Mesenchymal stem cell (in vitro differentiated cells and primary cell): ENCODE data around the gene TMEM233.
A peak's percentile ranks its signal among the peaks of the same experiment; 100 is the strongest.

ENCODE experiments used
- DNase-seq: peaks from one replicate; pipeline ENCODE4 v3.0.0-alpha.2; 2013
- H2AFZ ChIP-seq: one replicate; pipeline ENCODE4 v1.6.1; 2013; ENCODE audit warnings: low read depth, mild to moderate bottlenecking, control low read depth, inconsistent platforms, low read length, moderate library complexity
- H2AK5ac ChIP-seq: 2 replicates; pipeline ENCODE4 v1.6.1; 2013; ENCODE audit warnings: low read length, moderate library complexity, mild to moderate bottlenecking, inconsistent platforms; ENCODE audit not compliant: severe bottlenecking
- H2BK120ac ChIP-seq: one replicate; pipeline ENCODE4 v1.6.1; 2013; ENCODE audit warnings: low read depth, mild to moderate bottlenecking, inconsistent platforms, low read length, moderate library complexity
- H2BK12ac ChIP-seq, 2 experiments: one replicate each; pipeline ENCODE4 v1.6.1; 2013; ENCODE audit warnings: inconsistent platforms in 2 of 2, low read length in 2 of 2, mild to moderate bottlenecking in 2 of 2, moderate library complexity in 2 of 2, control low read depth in 1 of 2
- H2BK15ac ChIP-seq: one replicate; pipeline ENCODE4 v1.6.1; 2013; ENCODE audit warnings: mild to moderate bottlenecking, low read depth, inconsistent platforms; ENCODE audit not compliant: poor library complexity, severe bottlenecking
- H2BK5ac ChIP-seq: 2 replicates; pipeline ENCODE4 v1.6.1; 2013; ENCODE audit warnings: low read depth, mild to moderate bottlenecking, low read length, control low read depth, inconsistent platforms; ENCODE audit not compliant: poor library complexity, severe bottlenecking
- H3K14ac ChIP-seq, 2 experiments: one replicate each; pipeline ENCODE4 v1.6.1; 2013; ENCODE audit warnings: inconsistent platforms in 2 of 2, low read length in 2 of 2, control low read depth in 1 of 2, mild to moderate bottlenecking in 1 of 2, moderate library complexity in 1 of 2
- H3K18ac ChIP-seq, 2 experiments: one replicate each; pipeline ENCODE4 v1.6.1; 2013; ENCODE audit warnings: inconsistent platforms in 2 of 2, low read length in 2 of 2, control low read depth in 1 of 2, low read depth in 1 of 2, mild to moderate bottlenecking in 1 of 2
- H3K23ac ChIP-seq, 2 experiments: one replicate each; pipeline ENCODE4 v1.6.1; 2013; ENCODE audit warnings: inconsistent platforms in 2 of 2, low read length in 2 of 2, mild to moderate bottlenecking in 2 of 2, moderate library complexity in 2 of 2, control low read depth in 1 of 2
- H3K27ac ChIP-seq: 2 replicates; pipeline ENCODE4 v1.5.1; 2013; ENCODE audit warnings: mild to moderate bottlenecking, moderate library complexity, low read length, control low read depth, inconsistent platforms; ENCODE audit not compliant: poor library complexity, severe bottlenecking
- H3K27me3 ChIP-seq, 2 experiments: 2 replicates each; pipeline versions ENCODE4 v1.6.1 to v1.7.0; 2013; ENCODE audit warnings: low read length in 2 of 2, mild to moderate bottlenecking in 2 of 2, moderate library complexity in 2 of 2, control low read depth in 1 of 2, inconsistent platforms in 1 of 2; ENCODE audit not compliant: control insufficient read depth in 1 of 2, insufficient read depth in 1 of 2
- H3K36me3 ChIP-seq, 2 experiments: 2 replicates each; pipeline versions ENCODE4 v1.6.1 to v1.7.0; 2013; ENCODE audit warnings: low read length in 2 of 2, control low read depth in 1 of 2, inconsistent platforms in 1 of 2, low read depth in 1 of 2, mild to moderate bottlenecking in 1 of 2; ENCODE audit not compliant: insufficient read depth in 2 of 2, control insufficient read depth in 1 of 2
- H3K4ac ChIP-seq, 2 experiments: one replicate each; pipeline ENCODE4 v1.6.1; 2013; ENCODE audit warnings: inconsistent platforms in 2 of 2, low read length in 2 of 2, mild to moderate bottlenecking in 2 of 2, moderate library complexity in 2 of 2, control low read depth in 1 of 2, low read depth in 1 of 2
- H3K4me1 ChIP-seq: 2 replicates; pipeline ENCODE4 v1.6.1; 2013; ENCODE audit warnings: low read depth, low read length, control low read depth; ENCODE audit not compliant: control insufficient read depth, insufficient read depth
- H3K4me2 ChIP-seq: 2 replicates; pipeline ENCODE4 v1.6.1; 2013; ENCODE audit warnings: low read length, mild to moderate bottlenecking, inconsistent platforms; ENCODE audit not compliant: poor library complexity, severe bottlenecking
- H3K4me3 ChIP-seq, 2 experiments: 2 replicates each; pipeline versions ENCODE4 v1.5.1 to v1.7.0; 2013; ENCODE audit warnings: low read length in 2 of 2, mild to moderate bottlenecking in 2 of 2, control low read depth in 1 of 2, low read depth in 1 of 2; ENCODE audit not compliant: insufficient read depth in 1 of 2
- H3K79me1 ChIP-seq: replicated peaks from 2 replicates; pipeline ENCODE4 v1.6.1; 2013; ENCODE audit warnings: mild to moderate bottlenecking, control low read depth, low read length, inconsistent platforms; ENCODE audit not compliant: poor library complexity, severe bottlenecking
- H3K9ac ChIP-seq: 2 replicates; pipeline ENCODE4 v1.7.0; 2013; ENCODE audit warnings: mild to moderate bottlenecking, low read length, moderate library complexity
- H3K9me3 ChIP-seq: 2 replicates; pipeline ENCODE4 v1.7.0; 2013; ENCODE audit warnings: mild to moderate bottlenecking, low read length; ENCODE audit not compliant: control insufficient read depth
- H4K8ac ChIP-seq: one replicate; pipeline ENCODE4 v1.6.1; 2013; ENCODE audit warnings: inconsistent platforms, mild to moderate bottlenecking, low read length, moderate library complexity
- H4K91ac ChIP-seq: one replicate; pipeline ENCODE4 v1.6.1; 2013; ENCODE audit warnings: mild to moderate bottlenecking, low read length, inconsistent platforms
- WGBS: methylation state at CpG from one replicate; pipeline ENCODE4 v1.1.7; 2013; ENCODE audit warnings: mixed read lengths; 5-methylcytosine and 5-hydroxymethylcytosine counted together

The TMEM233 gene

DNA sequence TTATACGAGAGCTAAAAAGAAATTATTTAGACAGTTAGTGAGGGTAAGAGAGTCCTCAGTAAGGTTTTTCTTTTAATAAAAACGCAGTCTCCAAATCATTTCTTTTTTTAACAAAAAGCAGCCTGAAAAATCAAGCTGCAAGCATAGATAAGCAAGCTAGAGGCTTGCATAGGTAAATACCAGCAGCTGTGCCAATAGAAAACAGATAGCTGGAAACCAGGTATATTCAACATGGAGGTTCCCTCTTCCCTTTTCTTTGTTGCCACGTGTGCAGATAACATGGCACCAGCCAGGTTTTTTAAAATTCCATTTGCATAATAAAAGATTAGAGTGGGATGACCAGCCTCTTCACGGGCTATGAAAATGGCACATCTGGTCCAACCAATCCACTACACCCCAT, 68.3 kb downstream of the TMEM233 start:
- H3K36me3 ChIP-seq, result no peaks in the 10 kb centered on the region
- H3K4me2 ChIP-seq, result no peak overlapping the region
- H3K23ac ChIP-seq, result no peak overlapping the region
- no peak overlapping the region for H3K4ac ChIP-seq
- no peak overlapping the region for H3K27ac ChIP-seq
- no peak overlapping the region for H2AK5ac ChIP-seq
- H2AFZ ChIP-seq, result no peak overlapping the region
- no peak overlapping the region for H4K8ac ChIP-seq
- H3K18ac ChIP-seq, result no peak overlapping the region
- no peak for DNase-seq
- H3K79me1 ChIP-seq, result no peaks in the 10 kb centered on the region
- no peak overlapping the region for H3K9ac ChIP-seq
- peaks cover 0 to 6% of the 10 kb centered on the region in 2 experiments for H3K27me3 ChIP-seq
- H3K14ac ChIP-seq, result no peak overlapping the region
- no peak overlapping the region for H4K91ac ChIP-seq
- no peak overlapping the region for H2BK15ac ChIP-seq
- H2BK5ac ChIP-seq, result no peak overlapping the region
- no peak overlapping the region for H2BK120ac ChIP-seq
- H2BK12ac ChIP-seq, result no peak overlapping the region
- H3K4me1 ChIP-seq, result no peaks in the 10 kb centered on the region
- no peak overlapping the region for H3K4me3 ChIP-seq
- H3K9me3 ChIP-seq, result no peaks in the 10 kb centered on the region
- WGBS, result 52% methylated on average over 2 of the region's 4 CpGs

DNA sequence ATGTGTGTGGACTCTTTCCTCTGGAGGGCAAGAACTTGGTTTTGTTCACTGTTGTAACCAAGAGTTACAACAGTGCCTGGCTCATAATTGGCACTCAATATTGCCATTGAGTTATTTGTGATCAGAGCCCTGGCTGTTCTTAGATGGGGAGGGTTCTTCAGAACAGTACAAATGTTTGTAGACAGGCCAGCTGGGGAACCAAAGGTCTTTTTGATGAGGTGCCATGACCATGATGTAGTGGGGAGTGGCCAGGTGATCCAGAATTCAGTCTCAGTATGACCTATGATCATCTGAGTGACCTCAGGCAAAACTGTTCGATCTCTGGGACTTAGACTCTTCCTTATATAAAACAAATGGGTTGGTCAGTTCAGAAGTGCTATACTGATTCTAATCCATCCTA, 71.1 kb downstream of the TMEM233 start:
- H2AK5ac ChIP-seq, result no peak overlapping the region
- H3K4me3 ChIP-seq, result no peak overlapping the region
- peaks cover 0 to 6% of the 10 kb centered on the region in 2 experiments for H3K27me3 ChIP-seq
- WGBS, result no CpG with 5 or more reads among the region's 1 CpG
- H3K4ac ChIP-seq, result no peak overlapping the region
- no peak overlapping the region for H3K27ac ChIP-seq
- no peak overlapping the region for H4K91ac ChIP-seq
- no peaks in the 10 kb centered on the region for H3K79me1 ChIP-seq
- H3K4me1 ChIP-seq, result peaks cover 6% of the 10 kb centered on the region
- no peak for DNase-seq
- no peak overlapping the region for H2BK15ac ChIP-seq
- no peak overlapping the region for H3K14ac ChIP-seq
- H3K9me3 ChIP-seq, result no peaks in the 10 kb centered on the region
- no peak overlapping the region for H3K23ac ChIP-seq
- no peak overlapping the region for H3K9ac ChIP-seq
- no peak overlapping the region for H4K8ac ChIP-seq
- H3K36me3 ChIP-seq, result no peaks in the 10 kb centered on the region
- no peak overlapping the region for H3K4me2 ChIP-seq
- H2BK5ac ChIP-seq, result no peak overlapping the region
- no peak overlapping the region for H3K18ac ChIP-seq
- no peak overlapping the region for H2AFZ ChIP-seq
- H2BK120ac ChIP-seq, result no peak overlapping the region
- no peak overlapping the region for H2BK12ac ChIP-seq

DNA sequence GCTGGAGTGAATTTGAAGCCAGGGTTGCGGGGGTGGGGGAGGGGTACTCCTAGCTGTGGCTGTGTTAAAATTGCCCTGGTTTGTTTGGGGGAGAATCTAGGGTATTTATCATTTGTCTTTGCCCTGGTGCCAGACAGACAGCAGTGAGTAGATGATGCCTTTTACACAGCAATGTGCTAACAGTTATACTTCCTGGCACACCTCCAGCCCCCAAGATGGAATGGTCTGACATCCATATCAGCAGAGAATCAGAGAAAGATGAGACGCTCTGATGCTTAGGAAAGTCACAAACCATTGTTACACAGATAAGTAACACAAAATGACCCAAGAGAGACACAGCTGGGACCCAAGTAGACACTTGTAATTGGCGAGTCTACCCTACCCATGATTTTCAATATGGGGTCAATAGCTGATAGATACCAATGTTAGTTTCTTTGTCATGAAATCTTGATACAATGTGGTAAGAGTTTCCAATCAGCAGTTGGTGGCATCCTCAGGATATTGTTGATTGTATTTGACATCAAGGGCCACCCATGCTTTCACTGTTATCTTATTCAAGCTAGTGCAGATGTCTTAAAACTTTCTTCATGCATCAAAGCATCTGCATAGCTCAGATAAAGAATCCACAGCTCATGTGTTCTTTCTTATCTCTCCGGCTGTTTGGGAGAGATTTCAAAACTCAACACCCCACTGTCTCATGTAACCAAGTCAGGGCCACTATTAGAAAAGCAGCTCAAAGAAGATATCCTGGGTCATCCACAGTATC, 71.8 kb downstream of the TMEM233 start:
- no peak overlapping the region for H3K4me3 ChIP-seq
- H3K14ac ChIP-seq, result no peak overlapping the region
- no peak overlapping the region for H3K18ac ChIP-seq
- DNase-seq, result no peak
- H3K79me1 ChIP-seq, result no peaks in the 10 kb centered on the region
- H2BK15ac ChIP-seq, result no peak overlapping the region
- WGBS, result 90% methylated on average over 3 of the region's 4 CpGs
- H2AFZ ChIP-seq, result no peak overlapping the region
- no peaks in the 10 kb centered on the region for H3K9me3 ChIP-seq
- H2BK12ac ChIP-seq, result no peak overlapping the region
- no peak overlapping the region for H4K8ac ChIP-seq
- H3K4ac ChIP-seq, result no peak overlapping the region
- no peaks in the 10 kb centered on the region for H3K36me3 ChIP-seq
- H2BK120ac ChIP-seq, result no peak overlapping the region
- H3K9ac ChIP-seq, result no peak overlapping the region
- H3K4me2 ChIP-seq, result no peak overlapping the region
- H3K4me1 ChIP-seq, result peaks cover 7% of the 10 kb centered on the region
- H4K91ac ChIP-seq, result no peak overlapping the region
- H2BK5ac ChIP-seq, result no peak overlapping the region
- H3K23ac ChIP-seq, result no peak overlapping the region
- no peak overlapping the region for H2AK5ac ChIP-seq
- H3K27me3 ChIP-seq, result peaks cover 0 to 6% of the 10 kb centered on the region in 2 experiments
- H3K27ac ChIP-seq, result no peak overlapping the region

DNA sequence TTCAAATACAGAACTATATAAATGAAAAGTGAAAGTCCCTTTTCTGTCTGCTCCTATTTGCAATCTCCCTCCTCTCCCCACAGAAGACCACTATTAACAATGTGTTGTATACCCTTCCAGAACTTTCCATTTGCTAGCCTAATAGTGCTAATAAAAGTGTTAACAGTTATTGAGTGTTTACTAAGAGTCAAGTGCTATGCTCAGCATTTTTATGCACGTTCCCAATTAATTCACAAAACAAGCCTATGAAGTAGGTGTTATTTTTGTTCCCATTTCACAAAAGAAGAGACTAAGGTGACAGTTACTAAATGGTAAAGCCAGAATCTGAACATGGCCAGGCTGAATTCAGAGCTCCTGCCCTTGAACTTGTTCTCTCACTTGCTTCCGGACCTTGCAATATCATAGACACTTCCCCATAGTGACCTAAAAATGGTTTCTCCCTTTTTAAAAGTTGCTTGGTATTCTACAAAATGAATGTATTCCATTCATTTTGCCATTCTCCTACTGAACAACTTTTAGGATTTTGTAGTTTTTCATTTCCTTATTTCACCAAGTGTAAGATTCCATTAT, 72.7 kb downstream of the TMEM233 start:
- no peak overlapping the region for H3K18ac ChIP-seq

More for the DNA sequence above, 72.7 kb downstream of the TMEM233 start:
- H3K9me3 ChIP-seq, result no peaks in the 10 kb centered on the region
- H3K4me1 ChIP-seq, result peaks cover 7% of the 10 kb centered on the region
- H3K27ac ChIP-seq, result no peak overlapping the region
- H3K4ac ChIP-seq, result no peak overlapping the region
- H4K91ac ChIP-seq, result no peak overlapping the region
- H2BK5ac ChIP-seq, result no peak overlapping the region
- no peaks in the 10 kb centered on the region for H3K79me1 ChIP-seq
- H3K23ac ChIP-seq, result no peak overlapping the region
- H2AFZ ChIP-seq, result no peak overlapping the region
- H3K27me3 ChIP-seq, result peaks cover 0 to 6% of the 10 kb centered on the region in 2 experiments
- WGBS, result 93% methylated on average over 2 of the region's 2 CpGs
- peak overlapping the region; percentile 72 for H3K9ac ChIP-seq
- no peak overlapping the region for H2BK120ac ChIP-seq
- no peak overlapping the region for H3K4me3 ChIP-seq
- no peak overlapping the region for H3K14ac ChIP-seq
- H2BK12ac ChIP-seq, result no peak overlapping the region
- H4K8ac ChIP-seq, result no peak overlapping the region
- H3K4me2 ChIP-seq, result no peak overlapping the region
- H2BK15ac ChIP-seq, result no peak overlapping the region
- peaks cover 0 to 7% of the 10 kb centered on the region in 2 experiments for H3K36me3 ChIP-seq
- no peak for DNase-seq
- no peak overlapping the region for H2AK5ac ChIP-seq
